HCT116 (cell line): ENCODE data around the gene KHDRBS2. TPM values are rescaled to one million over a fixed set of nuclear protein-coding genes. Genes with fewer than 3 reads are reported as not detected.

Source experiments
- ATAC-seq: fragments of 200-7000 bp; cut with Tn5 transposase; 2 replicates; pipeline ENCODE4 v1.9.1; 2020; ENCODE audit warnings: mild to moderate bottlenecking, moderate library complexity
- BruUV-seq: library from RNA; stranded (reverse); fragments of 400-500 nt; replicated peaks from 2 replicates; lab custom pipeline; 2021; lab: Mats Ljungman, UMichigan
- CTCF ChIA-PET: fragments of 300-600 bp; sonication (Branson Sonifier 250); formaldehyde crosslinking; loops from one replicate; lab custom pipeline; 2021; ENCODE audit warnings: antibody characterized with exemption; lab: Charles Lee
- POLR2A ChIA-PET: fragments of 300-600, 350-600 bp; sonication (Branson Sonifier 250); formaldehyde crosslinking; loops from one replicate; lab custom pipeline; 2021; ENCODE audit warnings: antibody characterized with exemption; lab: Charles Lee
- RAD21 ChIA-PET, 2 experiments: fragments of 300-600 bp; sonication (Branson Sonifier 250); formaldehyde crosslinking; loops; one replicate each; lab custom pipeline; 2023; ENCODE audit warnings: low total read pairs in 2 of 2; ENCODE audit not compliant: uncharacterized antibody in 2 of 2, unreplicated experiment in 2 of 2, low non-redundant PET in 1 of 2; lab: Charles Lee
- DNase-seq: peaks from one replicate; pipeline ENCODE4 v3.0.0-alpha.2; 2010; ENCODE audit warnings: low read depth, low spot score
- H2AFZ ChIP-seq: fragments of 200-600 bp; shearing (Covaris generic), sonication (generic); 2 replicates; pipeline ENCODE4 v1.6.1; 2017; ENCODE audit warnings: low read depth, mixed run types, mixed read lengths, antibody characterized with exemption, low read length; ENCODE audit not compliant: poor library complexity, severe bottlenecking
- H3K27ac ChIP-seq: 2 replicates; pipeline ENCODE4 v1.5.1; 2012; ENCODE audit warnings: low read depth, low read length
- H3K27me3 ChIP-seq: fragments of 200-600 bp; sonication (generic); 2 replicates; pipeline ENCODE4 v1.6.1; 2016; ENCODE audit warnings: mixed run types, low read length, mixed read lengths; ENCODE audit not compliant: insufficient read depth
- H3K36me3 ChIP-seq, 2 experiments: fragments of 200-500 bp in 1 of 2; fragments of 200-600 bp in 1 of 2; sonication (Bioruptor generic) in 1 of 2; sonication (generic) in 1 of 2; 2 replicates each; pipeline versions ENCODE4 v1.5.1 to v1.6.1; 2014 to 2016; ENCODE audit warnings: low read length in 2 of 2, inconsistent platforms in 1 of 2, mixed read lengths in 1 of 2, mixed run types in 1 of 2; ENCODE audit not compliant: insufficient read depth in 2 of 2, control insufficient read depth in 1 of 2
- H3K4me1 ChIP-seq, 2 experiments: fragments of 200-600 bp in 1 of 2; sonication (generic) in 1 of 2; 2 replicates each; pipeline versions ENCODE4 v1.5.1 to v1.6.1; 2012 to 2017; ENCODE audit warnings: low read length in 2 of 2, inconsistent platforms in 1 of 2, mild to moderate bottlenecking in 1 of 2, mixed read lengths in 1 of 2, mixed run types in 1 of 2, moderate library complexity in 1 of 2; ENCODE audit not compliant: insufficient read depth in 2 of 2, control insufficient read depth in 1 of 2
- H3K4me2 ChIP-seq: fragments of 200-600 bp; sonication (generic); 2 replicates; pipeline ENCODE4 v1.6.1; 2017; ENCODE audit warnings: mixed run types, low read length, mixed read lengths
- H3K4me3 ChIP-seq, 2 experiments: fragments of 200-600 bp in 1 of 2; sonication (generic) in 1 of 2; replicated peaks in 1 of 2; 2 replicates each; pipeline ENCODE4 v1.5.1; 2011 to 2016; ENCODE audit warnings: low read length in 2 of 2, control low read depth in 1 of 2, low read depth in 1 of 2, mild to moderate bottlenecking in 1 of 2, mixed read lengths in 1 of 2, mixed run types in 1 of 2
- H3K79me2 ChIP-seq: fragments of 200-600 bp; sonication (generic); 2 replicates; pipeline ENCODE4 v1.6.1; 2017; ENCODE audit warnings: mild to moderate bottlenecking, mixed run types, low read length, moderate library complexity, mixed read lengths; ENCODE audit not compliant: insufficient read depth
- H3K9ac ChIP-seq: fragments of 200-600 bp; sonication (generic); 2 replicates; pipeline ENCODE4 v1.6.1; 2016; ENCODE audit warnings: low read length, mixed read lengths
- H3K9me2 ChIP-seq: fragments of 200-600 bp; sonication (generic), shearing (Covaris generic); 2 replicates; pipeline ENCODE4 v1.6.1; 2017; ENCODE audit warnings: mixed run types, mild to moderate bottlenecking, moderate library complexity; ENCODE audit not compliant: insufficient read depth
- H3K9me3 ChIP-seq, 2 experiments: fragments of 200-500 bp in 1 of 2; fragments of 200-600 bp in 1 of 2; sonication (Bioruptor generic) in 1 of 2; sonication (generic) in 1 of 2; 2 replicates each; pipeline ENCODE4 v1.6.1; 2014 to 2017; ENCODE audit warnings: low read length in 2 of 2, mixed read lengths in 2 of 2, inconsistent platforms in 1 of 2, low read depth in 1 of 2, mild to moderate bottlenecking in 1 of 2, mixed run types in 1 of 2, moderate library complexity in 1 of 2; ENCODE audit not compliant: control insufficient read depth in 1 of 2, insufficient read depth in 1 of 2
- H4K20me1 ChIP-seq: fragments of 200-600 bp; sonication (generic), shearing (Covaris generic); 2 replicates; pipeline ENCODE4 v1.6.1; 2017; ENCODE audit warnings: mixed run types, mild to moderate bottlenecking, moderate library complexity; ENCODE audit not compliant: insufficient read depth
- CBX3 ChIP-seq: IDR thresholded peaks from 2 replicates; pipeline ENCODE4 v1.6.1; 2012; ENCODE audit warnings: low read depth
- CEBPB ChIP-seq: IDR thresholded peaks from 2 replicates; pipeline ENCODE4 v1.6.1; 2012; ENCODE audit warnings: low read depth
- CTCF ChIP-seq, 3 experiments: fragments of 200-600 bp in 1 of 3; sonication (generic) in 1 of 3; IDR thresholded peaks in 2 of 3; conservative IDR thresholded peaks in 1 of 3; 2 replicates each; pipeline ENCODE4 v1.5.1; 2012 to 2017; ENCODE audit warnings: low read depth in 2 of 3, low read length in 2 of 3, antibody characterized with exemption in 1 of 3, borderline replicate concordance in 1 of 3, control low read depth in 1 of 3, mild to moderate bottlenecking in 1 of 3, mixed read lengths in 1 of 3, mixed run types in 1 of 3, moderate library complexity in 1 of 3; ENCODE audit not compliant: insufficient read depth in 1 of 3
- EGR1 ChIP-seq: IDR thresholded peaks from 2 replicates; pipeline ENCODE4 v1.6.1; 2012; ENCODE audit warnings: low read depth
- EZH2phosphoT487 ChIP-seq: fragments of 200-600 bp; IDR thresholded peaks from 2 replicates; pipeline ENCODE4 v1.6.1; 2018; ENCODE audit warnings: antibody characterized with exemption, borderline replicate concordance
- FOSL1 ChIP-seq: IDR thresholded peaks from 2 replicates; pipeline ENCODE4 v1.6.1; 2012; ENCODE audit warnings: low read depth
- POLR2AphosphoS5 ChIP-seq: IDR thresholded peaks from 2 replicates; pipeline ENCODE4 v1.6.1; 2011; ENCODE audit warnings: mild to moderate bottlenecking, low read depth, low read length, moderate library complexity
- SIN3A ChIP-seq: IDR thresholded peaks from 2 replicates; pipeline ENCODE4 v1.6.1; 2012; ENCODE audit warnings: low read depth
- TCF7L2 ChIP-seq: IDR thresholded peaks from 2 replicates; pipeline ENCODE4 v1.7.0; 2011; ENCODE audit warnings: borderline replicate concordance, inconsistent platforms; ENCODE audit not compliant: insufficient read depth, insufficient read length; ENCODE audit errors: extremely low read depth
- YY1 ChIP-seq: IDR thresholded peaks from 2 replicates; pipeline ENCODE4 v1.6.1; 2011; ENCODE audit warnings: low read length, low read depth, moderate library complexity, mild to moderate bottlenecking; ENCODE audit not compliant: insufficient replicate concordance; ENCODE audit errors: extremely low read depth
- ZBTB33 ChIP-seq: IDR thresholded peaks from 2 replicates; pipeline ENCODE4 v1.6.1; 2011; ENCODE audit warnings: mild to moderate bottlenecking, low read length, moderate library complexity; ENCODE audit not compliant: insufficient replicate concordance; ENCODE audit errors: extremely low read depth
- intact Hi-C: fragments of 100-400 bp; cut with micrococcal nuclease; formaldehyde crosslinking; loops from 2 replicates; pipeline ENCODE4 v1.10.0; 2022
- total RNA-seq: library from RNA; stranded (reverse); gene quantifications from one replicate; pipeline ENCODE4 v1.2.1, GENCODE V29; 2021; ENCODE audit not compliant: unreplicated experiment

Gene KHDRBS2
- total RNA-seq, 1 experiment from 2014 or later: not detected

GRCh38 chr6:61977947-61978346 lies 308.1 kb downstream of the KHDRBS2 start:
- Histone ChIP-seq H3K36me3 (no peaks in the 10 kb centered on the region), H3K9me3 (peaks cover 13 to 20% of the 10 kb centered on the region in 2 experiments; a peak in 2 of 4 replicates), H2AFZ (no peak overlapping the region), H3K4me1 (no peaks in the 10 kb centered on the region), H4K20me1 (no peaks in the 10 kb centered on the region), H3K27ac (no peak overlapping the region), H3K9ac (no peak overlapping the region), H3K4me3 (no peak overlapping the region), H3K4me2 (no peak overlapping the region), H3K9me2 (no peaks in the 10 kb centered on the region), H3K27me3 (no peaks in the 10 kb centered on the region), H3K79me2 (no peaks in the 10 kb centered on the region)
- ChIA-PET CTCF (no interaction called here), POLR2A (no interaction called here), RAD21 (no interaction called here)
- DNase-seq (no peak), ATAC-seq (no peak)
- no TSS peak for BruUV-seq
- TF ChIP-seq TCF7L2 (peak; percentile 34), EZH2phosphoT487 (no peak)
- intact Hi-C loops: no loop called here

DNA sequence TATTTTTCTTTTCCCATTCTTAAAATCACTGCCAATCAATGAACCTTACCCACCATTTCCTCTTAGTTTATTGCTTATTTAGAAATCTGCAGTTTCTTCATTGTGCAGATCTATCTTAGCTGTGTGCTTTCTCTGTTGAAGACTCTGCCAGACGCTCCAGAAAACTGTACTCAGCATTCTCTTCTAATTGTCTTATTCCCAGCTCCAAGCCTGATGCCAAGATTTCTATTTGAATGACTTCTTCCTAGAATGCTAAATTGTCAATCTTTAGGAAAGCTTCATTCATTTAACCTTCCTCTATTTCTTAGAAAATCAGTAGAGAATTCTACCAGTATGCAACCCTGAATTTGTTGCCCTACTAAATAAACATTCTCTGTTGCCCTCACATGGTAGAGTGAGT lies 308.9 kb downstream of the KHDRBS2 start:
- H3K9me3 ChIP-seq: peaks cover 9 to 20% of the 10 kb centered on the region in 2 experiments; a peak in 2 of 4 replicates
- H3K4me2 ChIP-seq: no peak overlapping the region
- H3K9ac ChIP-seq: no peak overlapping the region
- no peaks in the 10 kb centered on the region for H3K79me2 ChIP-seq
- no TSS peak for BruUV-seq
- H3K9me2 ChIP-seq: no peaks in the 10 kb centered on the region
- H3K4me3 ChIP-seq: no peak overlapping the region
- no peak overlapping the region for H3K27ac ChIP-seq
- H4K20me1 ChIP-seq: no peaks in the 10 kb centered on the region
- H3K27me3 ChIP-seq: no peaks in the 10 kb centered on the region
- RAD21 ChIA-PET: no interaction called here
- POLR2A ChIA-PET: no interaction called here
- CTCF ChIA-PET: no interaction called here
- ATAC-seq (no peak), DNase-seq (no peak)
- no peaks in the 10 kb centered on the region for H3K36me3 ChIP-seq
- no peak overlapping the region for H2AFZ ChIP-seq
- TF ChIP-seq EGR1 (no peak), POLR2AphosphoS5 (no peak), CBX3 (no peak), CTCF (IDR thresholded peaks at IDR 0.05 in 2 of 3, conservative IDR thresholded peaks at IDR 0.05 in 1 of 3; ENCODE audit: borderline replicate concordance in 1 of 3, insufficient read depth in 1 of 3, low read depth in 2 of 3, low read length in 2 of 3) (no peak), YY1 (no peak), CEBPB (no peak), SIN3A (no peak), FOSL1 (no peak), ZBTB33 (no peak), TCF7L2 (no peak)
- intact Hi-C loops: no loop called here
- H3K4me1 ChIP-seq: no peaks in the 10 kb centered on the region
